ENCODE results near the gene VASP.

GRCh38 chr19:45488708-45489107 lies 18.6 kb upstream of the VASP start:
- TF ChIP-seq, protein P1, sequence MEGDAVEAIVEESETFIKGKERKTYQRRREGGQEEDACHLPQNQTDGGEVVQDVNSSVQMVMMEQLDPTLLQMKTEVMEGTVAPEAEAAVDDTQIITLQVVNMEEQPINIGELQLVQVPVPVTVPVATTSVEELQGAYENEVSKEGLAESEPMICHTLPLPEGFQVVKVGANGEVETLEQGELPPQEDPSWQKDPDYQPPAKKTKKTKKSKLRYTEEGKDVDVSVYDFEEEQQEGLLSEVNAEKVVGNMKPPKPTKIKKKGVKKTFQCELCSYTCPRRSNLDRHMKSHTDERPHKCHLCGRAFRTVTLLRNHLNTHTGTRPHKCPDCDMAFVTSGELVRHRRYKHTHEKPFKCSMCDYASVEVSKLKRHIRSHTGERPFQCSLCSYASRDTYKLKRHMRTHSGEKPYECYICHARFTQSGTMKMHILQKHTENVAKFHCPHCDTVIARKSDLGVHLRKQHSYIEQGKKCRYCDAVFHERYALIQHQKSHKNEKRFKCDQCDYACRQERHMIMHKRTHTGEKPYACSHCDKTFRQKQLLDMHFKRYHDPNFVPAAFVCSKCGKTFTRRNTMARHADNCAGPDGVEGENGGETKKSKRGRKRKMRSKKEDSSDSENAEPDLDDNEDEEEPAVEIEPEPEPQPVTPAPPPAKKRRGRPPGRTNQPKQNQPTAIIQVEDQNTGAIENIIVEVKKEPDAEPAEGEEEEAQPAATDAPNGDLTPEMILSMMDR (IDR thresholded peaks at IDR 0.05): no peak
- no peak for TF ChIP-seq EZH2 (IDR thresholded peaks at IDR 0.05)
- TF ChIP-seq EZH2phosphoT487 (IDR thresholded peaks at IDR 0.05): no peak

Data from neural progenitor cell (in vitro differentiated cells).